Esophagus squamous epithelium (tissue), 4 donors: ENCODE measurements around the gene INIP.

ENCODE experiments used
- POLR2A ChIP-seq, 4 donors: fragments of 450-650 bp; IDR thresholded peaks; one replicate each; pipeline ENCODE4 v1.6.1; 2017; ENCODE audit warnings: antibody characterized with exemption in 4 of 4, mild to moderate bottlenecking in 4 of 4, moderate library complexity in 3 of 4
- TF ChIP-seq, protein P1 (sequence below), 6 experiments: fragments of 450-650 bp in 4 of 6; fragments of 200-600 bp in 2 of 6; sonication (generic) in 2 of 6; IDR thresholded peaks; one replicate each; pipeline ENCODE4 v1.5.1; 2016 to 2019; ENCODE audit warnings: antibody characterized with exemption in 6 of 6, mild to moderate bottlenecking in 4 of 6, moderate library complexity in 4 of 6

DNA sequence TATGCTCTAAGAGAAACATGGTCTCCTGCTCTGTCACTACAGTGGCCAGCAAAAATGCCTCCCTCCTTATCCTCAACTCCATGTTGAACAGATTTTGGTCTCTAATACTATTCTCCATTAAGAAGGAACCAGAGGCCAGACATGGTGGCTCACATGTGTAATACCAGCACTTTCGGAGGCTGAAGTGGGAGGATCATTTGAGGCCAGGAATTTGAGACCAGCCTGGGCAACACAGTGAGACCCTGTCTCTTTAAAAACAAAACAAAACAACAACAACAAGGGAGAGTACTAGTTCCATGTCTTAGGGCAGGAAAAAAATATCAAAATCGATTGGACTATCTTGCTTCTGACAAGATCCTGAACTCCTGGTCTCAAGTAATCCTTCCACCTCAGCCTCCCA, 14.6 kb downstream of the INIP start:
- TF ChIP-seq, protein P1, sequence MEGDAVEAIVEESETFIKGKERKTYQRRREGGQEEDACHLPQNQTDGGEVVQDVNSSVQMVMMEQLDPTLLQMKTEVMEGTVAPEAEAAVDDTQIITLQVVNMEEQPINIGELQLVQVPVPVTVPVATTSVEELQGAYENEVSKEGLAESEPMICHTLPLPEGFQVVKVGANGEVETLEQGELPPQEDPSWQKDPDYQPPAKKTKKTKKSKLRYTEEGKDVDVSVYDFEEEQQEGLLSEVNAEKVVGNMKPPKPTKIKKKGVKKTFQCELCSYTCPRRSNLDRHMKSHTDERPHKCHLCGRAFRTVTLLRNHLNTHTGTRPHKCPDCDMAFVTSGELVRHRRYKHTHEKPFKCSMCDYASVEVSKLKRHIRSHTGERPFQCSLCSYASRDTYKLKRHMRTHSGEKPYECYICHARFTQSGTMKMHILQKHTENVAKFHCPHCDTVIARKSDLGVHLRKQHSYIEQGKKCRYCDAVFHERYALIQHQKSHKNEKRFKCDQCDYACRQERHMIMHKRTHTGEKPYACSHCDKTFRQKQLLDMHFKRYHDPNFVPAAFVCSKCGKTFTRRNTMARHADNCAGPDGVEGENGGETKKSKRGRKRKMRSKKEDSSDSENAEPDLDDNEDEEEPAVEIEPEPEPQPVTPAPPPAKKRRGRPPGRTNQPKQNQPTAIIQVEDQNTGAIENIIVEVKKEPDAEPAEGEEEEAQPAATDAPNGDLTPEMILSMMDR (IDR thresholded peaks at IDR 0.05) = no peak
- no peak for TF ChIP-seq POLR2A (IDR thresholded peaks at IDR 0.05)
